Spinal cord (tissue), 10 donors: ENCODE data around the gene PAQR5. TPM values are rescaled to one million over a fixed set of nuclear protein-coding genes. Genes with fewer than 3 reads are reported as not detected.
"Not testable (repeated sequence)": the region's sequence is repeated elsewhere in the genome, so short reads cannot be mapped to it uniquely, and the experiment has no call there.

Source experiments
- DNase-seq, 6 donors: peaks; one replicate each; pipeline versions ENCODE4 v3.0.0 to v3.0.0-alpha.2; 2013 to 2015; ENCODE audit warnings: low spot score in 6 of 6, low read depth in 4 of 6
- H3K27ac ChIP-seq: one replicate; pipeline ENCODE4 v1.5.1; 2013; ENCODE audit warnings: low read depth, low read length, control low read depth
- H3K27me3 ChIP-seq: one replicate; pipeline ENCODE4 v1.6.1; 2013; ENCODE audit warnings: low read length; ENCODE audit not compliant: control insufficient read depth, insufficient read depth
- H3K36me3 ChIP-seq: one replicate; pipeline ENCODE4 v1.6.1; 2013; ENCODE audit warnings: low read length; ENCODE audit not compliant: control insufficient read depth, insufficient read depth
- H3K4me1 ChIP-seq: one replicate; pipeline ENCODE4 v1.6.1; 2013; ENCODE audit warnings: low read length; ENCODE audit not compliant: control insufficient read depth, insufficient read depth
- H3K4me3 ChIP-seq: one replicate; pipeline ENCODE4 v1.5.1; 2013; ENCODE audit warnings: low read depth, low read length, control low read depth
- H3K9me3 ChIP-seq: one replicate; pipeline ENCODE4 v1.6.1; 2013; ENCODE audit warnings: low read length; ENCODE audit not compliant: control insufficient read depth, insufficient read depth
- WGBS: methylation state at CpG from one replicate; pipeline ENCODE4 v1.1.5; 2013; ENCODE audit warnings: missing lambda C conversion rate; ENCODE audit not compliant: insufficient coverage; 5-methylcytosine and 5-hydroxymethylcytosine counted together
- polyA plus RNA-seq, 2 donors: library from polyadenylated mRNA; unstranded; fragments of 120-200 nt; gene quantifications; one replicate each; pipeline ENCODE4 v1.2.1, GENCODE V29; 2013; ENCODE audit not compliant: insufficient read length in 2 of 2
- total RNA-seq, 2 donors: library from RNA; depleted of rRNA in 1 of 2; stranded (reverse); fragments of 120-200 nt in 1 of 2; fragments of >200 nt in 1 of 2; gene quantifications; one replicate each; pipeline versions ENCODE4 v1.2.3 to v1.2.4, GENCODE V29; 2013 to 2014
- donor health status: healthy.

PAQR5 gene
- total and polyA plus RNA-seq, 4 donors = 2.9 to 9.3 (median 4.8) TPM

DNA sequence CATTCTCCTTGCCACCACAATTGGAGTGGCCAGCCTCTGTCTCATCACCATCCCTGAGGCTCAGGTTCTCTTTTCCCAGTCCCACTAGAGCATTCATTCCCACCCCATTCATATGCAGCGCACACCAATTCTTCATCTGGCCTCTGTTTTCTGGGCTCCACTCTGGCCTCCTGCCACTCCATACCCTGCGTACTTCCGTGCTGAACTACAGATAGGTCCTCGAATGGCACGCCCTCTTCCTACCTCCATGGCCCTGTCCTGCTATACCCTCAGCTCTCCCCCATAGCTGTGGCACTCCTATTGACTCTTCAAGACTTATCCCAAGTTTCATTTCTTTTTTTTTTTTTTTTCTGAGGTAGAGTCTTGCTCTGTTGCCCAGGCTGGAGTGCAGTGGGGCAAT is 25.9 kb downstream of the PAQR5 start:
- DNase-seq = peak in 1 of 6 donors; percentile 27
- H3K27ac ChIP-seq = no peak overlapping the region
- 68% methylated on average over 5 of the region's 5 CpGs for WGBS
- no peaks in the 10 kb centered on the region for H3K27me3 ChIP-seq
- H3K36me3 ChIP-seq = no peaks in the 10 kb centered on the region
- H3K4me1 ChIP-seq = peaks cover 12% of the 10 kb centered on the region
- no peaks in the 10 kb centered on the region for H3K9me3 ChIP-seq
- no peak overlapping the region for H3K4me3 ChIP-seq

DNA sequence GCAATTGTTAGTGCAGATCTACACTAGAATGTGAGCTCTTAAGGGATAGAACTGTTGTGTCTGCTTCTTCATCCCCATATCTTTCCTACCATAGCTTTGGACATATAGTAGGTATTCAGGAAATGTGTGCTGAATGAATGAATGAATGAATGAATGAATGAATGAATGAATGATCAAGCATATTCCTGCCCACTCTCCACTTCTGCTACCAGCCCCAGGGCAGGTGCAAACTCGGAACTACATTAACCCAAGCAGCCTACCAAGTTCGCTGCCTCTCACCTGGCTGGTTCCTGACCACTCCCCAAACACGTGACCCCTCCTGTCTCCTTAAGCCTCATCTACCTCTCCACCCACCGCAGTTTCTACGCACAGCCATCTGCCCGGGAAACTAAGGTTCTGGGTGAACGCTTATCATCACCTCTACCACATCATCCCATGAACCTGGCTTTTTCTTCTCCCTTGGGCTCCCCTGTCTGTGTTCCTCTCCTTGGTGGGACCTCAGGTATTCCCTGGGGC is 26.8 kb downstream of the PAQR5 start:
- 75% methylated on average over 6 of the region's 7 CpGs for WGBS
- Histone ChIP-seq H3K9me3 (no peaks in the 10 kb centered on the region), H3K27ac (no peak overlapping the region)

GRCh38 chr15:69328080-69328479 is 29.4 kb downstream of the PAQR5 start:
- no peaks in the 10 kb centered on the region for H3K36me3 ChIP-seq
- no peak for DNase-seq
- H3K27me3 ChIP-seq = no peaks in the 10 kb centered on the region
- no peaks in the 10 kb centered on the region for H3K9me3 ChIP-seq
- H3K4me3 ChIP-seq = no peak overlapping the region
- WGBS = no CpG with 5 or more reads among the region's 1 CpG
- H3K27ac ChIP-seq = no peak overlapping the region
- H3K4me1 ChIP-seq = peaks cover 9% of the 10 kb centered on the region

More for the DNA sequence above, 26.8 kb downstream of the PAQR5 start:
- Histone ChIP-seq H3K4me1 (peaks cover 9% of the 10 kb centered on the region), H3K4me3 (no peak overlapping the region), H3K36me3 (no peaks in the 10 kb centered on the region), H3K27me3 (no peaks in the 10 kb centered on the region)
- no peak for DNase-seq

GRCh38 chr15:69328739-69329138 is 30.0 kb downstream of the PAQR5 start:
- Histone ChIP-seq H3K27ac (no peak overlapping the region), H3K4me1 (peaks cover 9% of the 10 kb centered on the region), H3K36me3 (no peaks in the 10 kb centered on the region), H3K9me3 (no peaks in the 10 kb centered on the region), H3K4me3 (no peak overlapping the region), H3K27me3 (no peaks in the 10 kb centered on the region)
- DNase-seq = no peak
- 92% methylated on average over 8 of the region's 8 CpGs for WGBS

DNA sequence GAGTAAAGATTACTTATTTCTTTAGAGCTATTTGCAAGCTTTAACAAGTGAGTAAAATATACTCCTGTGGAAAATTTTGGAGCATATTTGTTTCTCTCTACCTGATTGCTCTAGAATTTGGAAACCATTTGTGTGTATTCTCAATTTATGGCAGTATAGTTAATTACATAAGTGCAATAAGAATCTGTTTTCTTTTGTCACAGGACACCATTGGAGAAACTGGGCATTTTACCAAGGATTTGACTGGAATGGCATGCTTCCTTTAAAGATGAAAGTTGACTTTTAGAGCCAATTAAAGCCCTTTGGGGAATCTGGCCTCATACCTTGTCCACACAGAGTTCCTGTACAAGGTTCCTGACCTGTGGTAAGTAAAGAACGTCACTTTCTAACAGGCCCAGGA is 38.4 kb downstream of the PAQR5 start:
- no peaks in the 10 kb centered on the region for H3K4me1 ChIP-seq
- no CpG with 5 or more reads among the region's 1 CpG for WGBS

DNA sequence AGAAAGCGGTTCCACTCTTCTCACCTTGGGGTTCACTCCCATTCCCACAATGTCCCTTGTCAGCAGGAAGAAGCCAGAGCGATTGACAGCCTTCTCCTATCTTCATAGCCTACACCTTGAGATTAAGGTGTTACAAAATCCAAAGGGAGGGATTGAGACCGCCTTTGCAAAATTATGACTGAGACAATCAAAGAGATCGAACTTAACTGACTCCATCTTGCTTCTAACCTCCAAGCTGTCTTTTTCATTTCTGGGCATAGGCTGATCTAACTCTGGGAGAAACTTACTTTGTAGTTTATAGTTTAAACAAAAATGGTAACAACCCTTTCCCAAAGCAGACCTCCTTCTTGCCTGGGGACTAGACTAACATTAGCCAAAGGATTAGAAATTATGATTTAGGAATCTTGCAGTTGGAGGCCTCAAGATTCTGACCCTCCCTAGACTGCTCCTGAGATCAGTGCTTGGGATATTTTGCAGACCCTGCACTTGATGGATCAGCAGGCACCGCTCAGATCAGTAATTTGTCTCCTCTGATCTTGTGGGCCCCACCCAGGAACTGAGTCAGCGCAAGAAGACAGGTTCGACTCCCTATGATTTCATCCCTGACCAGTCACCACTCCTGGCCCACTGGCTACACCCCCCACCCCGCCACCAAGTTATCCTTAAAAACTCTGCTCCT is 40.0 kb downstream of the PAQR5 start:
- Histone ChIP-seq H3K27ac (no peak overlapping the region), H3K27me3 (no peaks in the 10 kb centered on the region), H3K9me3 (no peaks in the 10 kb centered on the region), H3K36me3 (no peaks in the 10 kb centered on the region), H3K4me1 (no peaks in the 10 kb centered on the region), H3K4me3 (no peak overlapping the region)
- 87% methylated on average over 5 of the region's 8 CpGs for WGBS
- DNase-seq = no peak

More for the DNA sequence above, 38.4 kb downstream of the PAQR5 start:
- H3K27ac ChIP-seq = no peak overlapping the region
- no peaks in the 10 kb centered on the region for H3K27me3 ChIP-seq
- H3K36me3 ChIP-seq = no peaks in the 10 kb centered on the region
- no peak for DNase-seq
- H3K4me3 ChIP-seq = no peak overlapping the region
- no peaks in the 10 kb centered on the region for H3K9me3 ChIP-seq

GRCh38 chr15:69339214-69339543 is 40.5 kb downstream of the PAQR5 start:
- not testable (repeated sequence) for H3K27ac ChIP-seq, H3K9me3 ChIP-seq, H3K36me3 ChIP-seq, H3K4me3 ChIP-seq, H3K4me1 ChIP-seq, DNase-seq, H3K27me3 ChIP-seq
- whole genome bisulfite sequencing = 80% methylated on average over 1 of the region's 6 CpGs

DNA sequence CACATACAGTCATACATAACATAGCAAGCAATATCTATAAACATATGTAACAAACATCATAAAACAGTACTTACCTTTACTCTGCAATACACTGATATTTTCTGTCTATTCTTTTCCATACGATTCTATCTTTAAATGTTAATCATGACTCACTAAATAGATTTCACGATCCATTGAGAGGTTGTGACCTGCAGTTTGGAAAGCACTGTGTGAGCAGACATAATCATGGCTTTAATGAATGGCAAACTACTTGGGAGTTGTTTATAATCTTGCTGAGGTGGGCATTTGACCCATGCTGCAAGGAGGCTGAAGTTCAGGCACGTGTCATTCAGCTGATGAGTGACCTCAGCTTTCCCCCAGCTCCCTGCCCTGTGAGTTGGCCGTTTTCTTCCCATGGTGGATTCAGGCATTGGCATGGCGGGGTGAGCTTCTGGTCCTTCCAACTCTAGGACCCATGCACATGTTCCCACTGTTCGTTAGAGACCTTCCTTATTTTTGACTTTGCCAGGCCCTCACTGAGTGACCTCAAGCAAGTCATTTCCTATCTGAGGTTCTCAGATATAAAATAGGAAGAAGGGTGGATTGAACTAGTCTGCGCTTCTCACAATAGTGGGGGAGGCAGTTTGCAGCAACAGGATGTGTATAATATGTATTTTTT is 41.7 kb downstream of the PAQR5 start:
- Histone ChIP-seq H3K27ac (no peak overlapping the region), H3K4me3 (no peak overlapping the region), H3K27me3 (no peaks in the 10 kb centered on the region), H3K9me3 (no peaks in the 10 kb centered on the region), H3K4me1 (no peaks in the 10 kb centered on the region), H3K36me3 (no peaks in the 10 kb centered on the region)
- DNase-seq = no peak
- 77% methylated on average over 4 of the region's 7 CpGs for WGBS

DNA sequence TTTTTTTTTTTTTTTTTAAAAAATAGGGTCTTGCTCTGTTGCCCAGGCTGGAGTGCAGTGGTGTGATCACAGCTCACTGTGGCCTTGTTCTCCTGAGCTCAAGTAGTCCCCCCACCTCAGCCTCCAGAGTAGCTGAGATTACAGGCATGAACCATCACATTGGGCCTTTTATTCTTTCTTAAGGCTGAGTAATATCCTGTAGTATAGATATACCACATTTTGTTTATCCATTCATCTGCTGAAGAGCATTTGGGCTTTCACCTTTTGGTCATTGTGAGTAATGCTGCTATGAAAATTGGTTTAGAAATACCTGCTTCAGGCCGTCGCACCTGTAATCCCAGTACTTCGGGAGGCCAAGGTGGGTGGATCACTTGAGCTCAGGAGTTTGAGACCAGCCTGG is 42.6 kb downstream of the PAQR5 start:
- no peak for DNase-seq
- Histone ChIP-seq H3K4me1 (no peaks in the 10 kb centered on the region), H3K27ac (no peak overlapping the region), H3K27me3 (no peaks in the 10 kb centered on the region), H3K4me3 (no peak overlapping the region), H3K36me3 (no peaks in the 10 kb centered on the region), H3K9me3 (no peaks in the 10 kb centered on the region)
- no CpG with 5 or more reads among the region's 3 CpGs for WGBS
